Nephron (organoid): Measurements from ENCODE around the gene MRAP2.
A peak's percentile ranks its signal among the peaks of the same experiment; 100 is the strongest.

Experiments used
- H3K27ac Mint-ChIP-seq, 3 experiments: 2 replicates each; pipeline ENCODE4 v1.8.0; 2020; ENCODE audit warnings: mixed read lengths in 3 of 3, mild to moderate bottlenecking in 2 of 3, moderate library complexity in 1 of 3
- H3K27me3 Mint-ChIP-seq: 2 replicates; pipeline ENCODE4 v1.8.0; 2021; ENCODE audit warnings: low read depth, mild to moderate bottlenecking, moderate library complexity, mixed read lengths
- H3K36me3 Mint-ChIP-seq: 2 replicates; pipeline ENCODE4 v1.8.0; 2020; ENCODE audit warnings: low read depth, mixed read lengths
- H3K4me1 Mint-ChIP-seq: 2 replicates; pipeline ENCODE4 v1.8.0; 2020; ENCODE audit warnings: mixed read lengths
- H3K4me3 Mint-ChIP-seq, 3 experiments: 2 replicates each; pipeline ENCODE4 v1.8.0; 2020; ENCODE audit warnings: mild to moderate bottlenecking in 3 of 3, mixed read lengths in 3 of 3, moderate library complexity in 2 of 3
- H3K9me3 Mint-ChIP-seq: 2 replicates; pipeline ENCODE4 v1.8.0; 2020; ENCODE audit warnings: mixed read lengths
- CTCF ChIP-seq, 3 experiments: fragments of 200-600 bp; sonication (generic); IDR thresholded peaks; one replicate each; pipeline ENCODE4 v1.5.0; 2021; ENCODE audit warnings: antibody characterized with exemption in 3 of 3; ENCODE audit not compliant: unreplicated experiment in 3 of 3

The MRAP2 gene

GRCh38 chr6:84072442-84072997 is 38.9 kb downstream of the MRAP2 start:
- Mint-ChIP-seq H3K36me3 (peaks cover 13% of the 10 kb centered on the region), H3K27ac (peak overlapping the region in 1 of 3 experiments; percentile 14), H3K4me1 (peaks cover 39% of the 10 kb centered on the region), H3K27me3 (no peaks in the 10 kb centered on the region), H3K4me3 (no peak overlapping the region), H3K9me3 (peaks cover 42% of the 10 kb centered on the region)
- TF ChIP-seq CTCF (IDR thresholded peaks at IDR 0.05; ENCODE audit: unreplicated experiment in 3 of 3): no peak

DNA sequence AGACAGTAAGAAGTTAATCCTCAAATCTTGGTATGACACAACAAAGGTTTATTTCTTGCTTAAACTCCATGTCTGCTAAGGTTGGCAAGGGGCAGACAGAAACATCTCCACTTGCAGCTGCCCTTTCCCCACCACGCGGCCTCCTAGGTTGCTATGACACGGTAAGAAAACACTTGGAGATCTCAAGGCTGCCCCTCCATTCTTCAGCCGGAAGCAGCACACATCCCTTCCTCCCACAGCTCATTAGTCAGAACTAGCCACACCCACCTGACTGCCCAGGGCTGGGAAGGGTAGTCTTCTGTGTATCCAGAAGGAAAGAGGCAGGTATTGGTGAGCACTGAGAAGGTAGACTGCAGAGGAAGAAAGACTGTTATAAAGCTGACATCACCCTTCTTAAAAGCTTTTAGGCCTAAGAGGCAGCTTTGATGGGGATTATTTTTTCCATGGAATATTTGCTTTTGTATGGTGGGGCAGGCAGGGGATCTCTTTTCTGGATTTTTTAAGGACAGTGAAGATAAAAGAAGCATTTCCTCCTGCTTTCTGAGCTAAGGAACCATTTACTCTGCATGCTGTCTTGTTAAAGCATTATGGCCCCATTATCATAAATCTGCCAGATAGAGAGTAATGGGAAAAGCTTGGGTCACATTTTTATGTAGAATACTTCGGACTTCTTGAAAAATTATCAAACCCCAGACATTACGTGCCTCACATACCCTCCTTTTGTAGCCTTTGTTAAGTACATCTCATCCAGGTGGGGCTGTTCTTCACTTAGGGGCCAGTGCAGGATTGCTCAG is 41.6 kb downstream of the MRAP2 start:
- no peaks in the 10 kb centered on the region for H3K27me3 Mint-ChIP-seq
- peak overlapping the region; percentile 50 to 86 (median 80) for H3K27ac Mint-ChIP-seq
- H3K36me3 Mint-ChIP-seq: peaks cover 4% of the 10 kb centered on the region
- TF ChIP-seq CTCF (IDR thresholded peaks at IDR 0.05; ENCODE audit: unreplicated experiment in 3 of 3): no peak
- H3K4me3 Mint-ChIP-seq: peak overlapping the region in 2 of 3 experiments; percentile 2 to 22
- peaks cover 39% of the 10 kb centered on the region for H3K4me1 Mint-ChIP-seq
- peaks cover 23% of the 10 kb centered on the region for H3K9me3 Mint-ChIP-seq

GRCh38 chr6:84077645-84078044 is 44.1 kb downstream of the MRAP2 start:
- no peak overlapping the region for H3K4me3 Mint-ChIP-seq
- H3K27me3 Mint-ChIP-seq: no peaks in the 10 kb centered on the region
- H3K36me3 Mint-ChIP-seq: no peaks in the 10 kb centered on the region
- H3K9me3 Mint-ChIP-seq: peaks cover 4% of the 10 kb centered on the region
- peaks cover 34% of the 10 kb centered on the region for H3K4me1 Mint-ChIP-seq
- TF ChIP-seq CTCF (IDR thresholded peaks at IDR 0.05; ENCODE audit: unreplicated experiment in 3 of 3): no peak
- H3K27ac Mint-ChIP-seq: no peak overlapping the region

DNA sequence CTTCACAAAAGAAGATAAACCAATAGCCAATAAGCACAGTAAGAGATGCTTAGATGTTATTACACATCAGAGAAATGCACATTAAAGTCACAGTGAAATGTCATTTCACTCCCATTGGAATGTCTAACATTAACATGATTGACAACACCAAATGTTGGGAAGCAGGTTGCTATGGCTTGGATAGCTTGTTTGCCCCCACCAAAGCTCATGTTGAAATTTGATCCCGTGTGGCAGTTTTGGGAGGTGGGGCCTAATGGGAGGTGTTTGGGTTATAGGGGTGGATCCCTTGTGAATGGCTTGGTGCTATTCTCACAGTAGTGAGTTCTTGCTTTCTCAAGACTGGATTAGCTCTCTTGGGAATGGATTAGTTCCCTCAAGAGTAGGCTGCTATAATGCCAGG is 44.8 kb downstream of the MRAP2 start:
- no peaks in the 10 kb centered on the region for H3K27me3 Mint-ChIP-seq
- no peaks in the 10 kb centered on the region for H3K9me3 Mint-ChIP-seq
- H3K27ac Mint-ChIP-seq: no peak overlapping the region
- no peak overlapping the region for H3K4me3 Mint-ChIP-seq
- TF ChIP-seq CTCF (IDR thresholded peaks at IDR 0.05; ENCODE audit: unreplicated experiment in 3 of 3): no peak
- H3K4me1 Mint-ChIP-seq: peaks cover 32% of the 10 kb centered on the region
- H3K36me3 Mint-ChIP-seq: no peaks in the 10 kb centered on the region

- Mint-ChIP-seq H3K4me3 (no peak overlapping the region), H3K9me3 (no peaks in the 10 kb centered on the region), H3K27me3 (no peaks in the 10 kb centered on the region), H3K4me1 (peaks cover 9% of the 10 kb centered on the region), H3K36me3 (no peaks in the 10 kb centered on the region), H3K27ac (no peak overlapping the region)
- TF ChIP-seq CTCF (IDR thresholded peaks at IDR 0.05; ENCODE audit: unreplicated experiment in 3 of 3): no peak
Measured at GRCh38 chr6:84081222-84081621, 47.6 kb downstream of the MRAP2 start.
